ENCODE measurements around the gene KRT83.

DNA sequence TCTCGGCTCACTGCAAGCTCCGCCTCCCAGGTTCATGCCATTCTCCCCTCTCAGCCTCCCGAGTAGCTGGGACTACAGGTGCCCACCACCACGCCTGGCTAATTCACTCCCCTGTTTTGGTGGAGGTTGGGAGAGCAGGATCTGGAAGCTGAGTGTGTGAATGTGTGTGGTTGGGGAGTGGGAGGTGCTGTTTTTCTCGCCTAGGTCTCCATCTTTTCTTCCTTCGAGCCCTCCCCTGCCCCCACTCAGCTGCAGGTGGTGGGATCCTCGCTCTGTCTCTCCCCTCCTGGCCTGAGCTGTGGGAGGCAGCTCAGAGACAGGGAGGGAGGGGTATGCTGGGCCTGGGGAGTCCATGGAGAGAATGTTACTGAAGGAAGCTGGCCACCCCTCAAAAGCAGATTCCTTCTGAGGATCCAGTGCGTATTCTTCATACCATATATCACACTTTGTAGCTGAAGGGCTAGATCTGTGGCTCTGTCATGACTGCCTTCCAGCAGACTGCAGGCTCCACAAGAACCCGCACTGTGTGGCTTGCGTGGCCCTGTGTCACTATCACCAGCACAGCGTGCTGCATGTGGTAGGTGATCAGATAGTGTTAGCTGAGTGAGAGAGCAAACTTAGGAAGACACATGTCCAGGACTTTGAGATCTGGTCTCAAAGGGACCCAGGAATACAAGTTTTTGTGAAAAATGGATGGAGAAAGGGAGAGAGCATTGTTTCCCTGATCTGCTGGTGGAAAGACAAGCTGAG is 2.8 kb downstream of the KRT83 start:
- TF ChIP-seq, protein P1, sequence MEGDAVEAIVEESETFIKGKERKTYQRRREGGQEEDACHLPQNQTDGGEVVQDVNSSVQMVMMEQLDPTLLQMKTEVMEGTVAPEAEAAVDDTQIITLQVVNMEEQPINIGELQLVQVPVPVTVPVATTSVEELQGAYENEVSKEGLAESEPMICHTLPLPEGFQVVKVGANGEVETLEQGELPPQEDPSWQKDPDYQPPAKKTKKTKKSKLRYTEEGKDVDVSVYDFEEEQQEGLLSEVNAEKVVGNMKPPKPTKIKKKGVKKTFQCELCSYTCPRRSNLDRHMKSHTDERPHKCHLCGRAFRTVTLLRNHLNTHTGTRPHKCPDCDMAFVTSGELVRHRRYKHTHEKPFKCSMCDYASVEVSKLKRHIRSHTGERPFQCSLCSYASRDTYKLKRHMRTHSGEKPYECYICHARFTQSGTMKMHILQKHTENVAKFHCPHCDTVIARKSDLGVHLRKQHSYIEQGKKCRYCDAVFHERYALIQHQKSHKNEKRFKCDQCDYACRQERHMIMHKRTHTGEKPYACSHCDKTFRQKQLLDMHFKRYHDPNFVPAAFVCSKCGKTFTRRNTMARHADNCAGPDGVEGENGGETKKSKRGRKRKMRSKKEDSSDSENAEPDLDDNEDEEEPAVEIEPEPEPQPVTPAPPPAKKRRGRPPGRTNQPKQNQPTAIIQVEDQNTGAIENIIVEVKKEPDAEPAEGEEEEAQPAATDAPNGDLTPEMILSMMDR (IDR thresholded peaks at IDR 0.05) = no peak
- TF ChIP-seq POLR2AphosphoS5 (IDR thresholded peaks at IDR 0.05; ENCODE audit: low read depth, low read length) (no peak), MXI1 (IDR thresholded peaks at IDR 0.05; ENCODE audit: low read depth, low read length) (no peak), FOXM1 (IDR thresholded peaks at IDR 0.05; ENCODE audit: low read depth) (no peak), TAF1 (IDR thresholded peaks at IDR 0.05; ENCODE audit: borderline replicate concordance, low read depth, low read length) (no peak), RAD21 (IDR thresholded peaks at IDR 0.05; ENCODE audit: low read length) (no peak), YY1 (IDR thresholded peaks at IDR 0.05; ENCODE audit: low read depth) (no peak), GATA2 (CRISPR knock-in tag; IDR thresholded peaks at IDR 0.05) (no peak), RCOR1 (IDR thresholded peaks at IDR 0.05; ENCODE audit: low read length) (no peak)
- TF ChIP-seq, protein P2, sequence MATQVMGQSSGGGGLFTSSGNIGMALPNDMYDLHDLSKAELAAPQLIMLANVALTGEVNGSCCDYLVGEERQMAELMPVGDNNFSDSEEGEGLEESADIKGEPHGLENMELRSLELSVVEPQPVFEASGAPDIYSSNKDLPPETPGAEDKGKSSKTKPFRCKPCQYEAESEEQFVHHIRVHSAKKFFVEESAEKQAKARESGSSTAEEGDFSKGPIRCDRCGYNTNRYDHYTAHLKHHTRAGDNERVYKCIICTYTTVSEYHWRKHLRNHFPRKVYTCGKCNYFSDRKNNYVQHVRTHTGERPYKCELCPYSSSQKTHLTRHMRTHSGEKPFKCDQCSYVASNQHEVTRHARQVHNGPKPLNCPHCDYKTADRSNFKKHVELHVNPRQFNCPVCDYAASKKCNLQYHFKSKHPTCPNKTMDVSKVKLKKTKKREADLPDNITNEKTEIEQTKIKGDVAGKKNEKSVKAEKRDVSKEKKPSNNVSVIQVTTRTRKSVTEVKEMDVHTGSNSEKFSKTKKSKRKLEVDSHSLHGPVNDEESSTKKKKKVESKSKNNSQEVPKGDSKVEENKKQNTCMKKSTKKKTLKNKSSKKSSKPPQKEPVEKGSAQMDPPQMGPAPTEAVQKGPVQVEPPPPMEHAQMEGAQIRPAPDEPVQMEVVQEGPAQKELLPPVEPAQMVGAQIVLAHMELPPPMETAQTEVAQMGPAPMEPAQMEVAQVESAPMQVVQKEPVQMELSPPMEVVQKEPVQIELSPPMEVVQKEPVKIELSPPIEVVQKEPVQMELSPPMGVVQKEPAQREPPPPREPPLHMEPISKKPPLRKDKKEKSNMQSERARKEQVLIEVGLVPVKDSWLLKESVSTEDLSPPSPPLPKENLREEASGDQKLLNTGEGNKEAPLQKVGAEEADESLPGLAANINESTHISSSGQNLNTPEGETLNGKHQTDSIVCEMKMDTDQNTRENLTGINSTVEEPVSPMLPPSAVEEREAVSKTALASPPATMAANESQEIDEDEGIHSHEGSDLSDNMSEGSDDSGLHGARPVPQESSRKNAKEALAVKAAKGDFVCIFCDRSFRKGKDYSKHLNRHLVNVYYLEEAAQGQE (IDR thresholded peaks at IDR 0.05; ENCODE audit: low read depth, low read length) = no peak
- TF ChIP-seq, protein P3, sequence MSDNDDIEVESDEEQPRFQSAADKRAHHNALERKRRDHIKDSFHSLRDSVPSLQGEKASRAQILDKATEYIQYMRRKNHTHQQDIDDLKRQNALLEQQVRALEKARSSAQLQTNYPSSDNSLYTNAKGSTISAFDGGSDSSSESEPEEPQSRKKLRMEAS (IDR thresholded peaks at IDR 0.05; ENCODE audit: low read depth) = no peak

Data from SK-N-SH (cell line).